ENCODE results near the gene RPL18. TPM values are rescaled to one million over a fixed set of nuclear protein-coding genes. Genes with fewer than 3 reads are reported as not detected.
"Not testable (repeated sequence)": the region's sequence is repeated elsewhere in the genome, so short reads cannot be mapped to it uniquely, and the experiment has no call there.

Gene RPL18
- total RNA-seq, 2 donors from 2014 or later: 1,120 to 1,389 TPM

DNA sequence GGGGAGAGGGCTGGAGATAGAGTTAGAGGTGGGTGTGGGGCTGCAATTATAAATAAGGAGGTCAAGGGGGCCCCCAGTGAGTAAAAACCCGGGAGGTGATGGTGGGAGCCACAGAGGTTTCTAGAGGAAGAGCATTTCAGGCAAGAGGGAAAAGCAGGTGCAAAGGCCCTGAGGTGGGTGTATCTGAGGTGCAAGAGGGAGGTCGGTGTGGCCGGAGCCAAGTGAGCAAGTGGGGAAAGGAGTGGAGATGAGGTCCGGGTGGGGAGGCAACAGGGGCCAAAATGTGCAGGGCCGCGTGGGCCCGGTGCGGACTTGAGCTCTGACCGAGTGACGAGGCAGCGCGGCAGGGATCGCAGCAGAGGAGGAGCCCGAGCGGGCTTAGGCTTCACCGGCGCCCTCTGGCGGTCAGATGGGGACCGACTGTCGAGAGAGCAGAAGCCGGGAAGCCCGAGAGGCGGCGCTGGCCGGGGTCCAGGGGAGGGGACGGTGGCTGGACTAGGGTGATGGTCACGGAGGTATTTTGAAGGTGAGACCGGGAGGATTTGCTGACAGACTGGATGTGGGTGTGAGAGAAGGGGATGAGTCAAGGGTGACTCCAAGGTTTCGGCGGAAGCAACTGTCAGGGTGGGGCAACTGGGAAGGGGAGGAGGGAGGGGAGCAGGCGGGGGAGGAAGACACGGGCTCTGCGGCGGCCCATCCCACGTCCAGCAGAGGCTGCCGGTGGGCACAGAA lies 30.1 kb downstream of the RPL18 start:
- Histone ChIP-seq H3K36me3 (no peaks in the 10 kb centered on the region), H3K27ac (no peak overlapping the region), H3K4me1 (ENCODE audit: control insufficient read depth in 1 of 2, low read depth in 2 of 2) (peaks cover 0 to 4% of the 10 kb centered on the region in 2 donors), H3K4me3 (peak overlapping the region; percentile 53), H3K27me3 (replicated peaks; ENCODE audit: insufficient read depth) (no peaks in the 10 kb centered on the region), H3K9me3 (no peaks in the 10 kb centered on the region)
- DNase-seq (ENCODE audit: low spot score) (peak; percentile 51), ATAC-seq (ENCODE audit: insufficient number of reproducible peaks, low FRiP score, low read depth) (no peak)
- TF ChIP-seq, protein P1, sequence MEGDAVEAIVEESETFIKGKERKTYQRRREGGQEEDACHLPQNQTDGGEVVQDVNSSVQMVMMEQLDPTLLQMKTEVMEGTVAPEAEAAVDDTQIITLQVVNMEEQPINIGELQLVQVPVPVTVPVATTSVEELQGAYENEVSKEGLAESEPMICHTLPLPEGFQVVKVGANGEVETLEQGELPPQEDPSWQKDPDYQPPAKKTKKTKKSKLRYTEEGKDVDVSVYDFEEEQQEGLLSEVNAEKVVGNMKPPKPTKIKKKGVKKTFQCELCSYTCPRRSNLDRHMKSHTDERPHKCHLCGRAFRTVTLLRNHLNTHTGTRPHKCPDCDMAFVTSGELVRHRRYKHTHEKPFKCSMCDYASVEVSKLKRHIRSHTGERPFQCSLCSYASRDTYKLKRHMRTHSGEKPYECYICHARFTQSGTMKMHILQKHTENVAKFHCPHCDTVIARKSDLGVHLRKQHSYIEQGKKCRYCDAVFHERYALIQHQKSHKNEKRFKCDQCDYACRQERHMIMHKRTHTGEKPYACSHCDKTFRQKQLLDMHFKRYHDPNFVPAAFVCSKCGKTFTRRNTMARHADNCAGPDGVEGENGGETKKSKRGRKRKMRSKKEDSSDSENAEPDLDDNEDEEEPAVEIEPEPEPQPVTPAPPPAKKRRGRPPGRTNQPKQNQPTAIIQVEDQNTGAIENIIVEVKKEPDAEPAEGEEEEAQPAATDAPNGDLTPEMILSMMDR (IDR thresholded peaks at IDR 0.05): peak; percentile 94

- DNase-seq (ENCODE audit: low spot score): no peak
- Histone ChIP-seq H3K27ac (no peak overlapping the region), H3K4me3 (no peak overlapping the region), H3K36me3 (no peaks in the 10 kb centered on the region), H3K9me3 (no peaks in the 10 kb centered on the region), H3K4me1 (ENCODE audit: control insufficient read depth in 1 of 2, low read depth in 2 of 2) (peaks cover 0 to 4% of the 10 kb centered on the region in 2 donors), H3K27me3 (replicated peaks; ENCODE audit: insufficient read depth) (no peaks in the 10 kb centered on the region)
- no peak for ATAC-seq (ENCODE audit: insufficient number of reproducible peaks, low FRiP score, low read depth)
- TF ChIP-seq, protein P1 (IDR thresholded peaks at IDR 0.05): no peak
These were observed 31.6 kb downstream of the RPL18 start for GRCh38 chr19:48587387-48587786.

- H3K27me3 ChIP-seq (replicated peaks; ENCODE audit: insufficient read depth): no peaks in the 10 kb centered on the region
- H3K36me3 ChIP-seq: no peaks in the 10 kb centered on the region
- no peak for ATAC-seq (ENCODE audit: insufficient number of reproducible peaks, low FRiP score, low read depth)
- peaks cover 0 to 4% of the 10 kb centered on the region in 2 donors for H3K4me1 ChIP-seq (ENCODE audit: control insufficient read depth in 1 of 2, low read depth in 2 of 2)
- no peak for DNase-seq (ENCODE audit: low spot score)
- no peak overlapping the region for H3K27ac ChIP-seq
- no peak overlapping the region for H3K4me3 ChIP-seq
- no peaks in the 10 kb centered on the region for H3K9me3 ChIP-seq
- TF ChIP-seq, protein P1 (IDR thresholded peaks at IDR 0.05): no peak
These were observed 36.8 kb downstream of the RPL18 start for GRCh38 chr19:48582168-48582567.

DNA sequence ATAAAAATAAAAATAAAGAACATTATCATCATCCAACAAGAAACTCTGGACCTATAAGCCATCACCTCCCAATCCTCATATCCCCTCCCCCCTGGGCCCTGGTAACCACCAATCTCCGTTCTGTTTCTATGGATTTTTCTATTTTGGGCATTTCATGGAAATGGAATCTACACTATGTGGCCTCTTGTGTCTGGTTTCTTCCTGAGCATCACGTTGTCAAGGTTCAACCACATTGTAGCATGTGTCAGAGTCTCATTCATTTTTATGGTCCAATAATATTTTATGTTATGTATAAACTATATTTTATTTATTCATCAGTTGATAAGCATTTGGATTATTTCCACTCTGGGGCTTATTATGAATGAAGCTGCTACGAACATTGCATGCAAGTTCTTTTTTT lies 40.1 kb downstream of the RPL18 start:
- TF ChIP-seq, protein P1 (IDR thresholded peaks at IDR 0.05): no peak
- Histone ChIP-seq H3K4me3 (no peak overlapping the region), H3K27ac (no peak overlapping the region), H3K36me3 (no peaks in the 10 kb centered on the region), H3K27me3 (replicated peaks; ENCODE audit: insufficient read depth) (no peaks in the 10 kb centered on the region), H3K4me1 (ENCODE audit: control insufficient read depth in 1 of 2, low read depth in 2 of 2) (peaks cover 0 to 1% of the 10 kb centered on the region in 2 donors), H3K9me3 (no peaks in the 10 kb centered on the region)
- DNase-seq (ENCODE audit: low spot score) (no peak), ATAC-seq (ENCODE audit: insufficient number of reproducible peaks, low FRiP score, low read depth) (no peak)

GRCh38 chr19:48577908-48578307 lies 41.1 kb downstream of the RPL18 start:
- not testable (repeated sequence) for H3K36me3 ChIP-seq; ATAC-seq (ENCODE audit: insufficient number of reproducible peaks, low FRiP score, low read depth); H3K9me3 ChIP-seq; H3K27ac ChIP-seq; H3K4me1 ChIP-seq (ENCODE audit: control insufficient read depth in 1 of 2, low read depth in 2 of 2); H3K4me3 ChIP-seq; DNase-seq (ENCODE audit: low spot score); H3K27me3 ChIP-seq (replicated peaks; ENCODE audit: insufficient read depth)

Data from thoracic aorta (tissue), 2 donors.